Fibroblast of pulmonary artery (primary cell): ENCODE measurements around the gene VSTM5.
"Not testable (repeated sequence)": the region's sequence is repeated elsewhere in the genome, so short reads cannot be mapped to it uniquely, and the experiment has no call there.

ENCODE experiments used
- DNase-seq: peaks from one replicate; pipeline ENCODE4 v3.0.0-alpha.2; 2010; ENCODE audit warnings: low read depth
- H3K4me3 ChIP-seq: replicated peaks from 2 replicates; pipeline ENCODE4 v1.5.1; 2011; ENCODE audit warnings: low read depth, mild to moderate bottlenecking, control low read depth, low read length, moderate library complexity
- CTCF ChIP-seq: IDR thresholded peaks from 2 replicates; pipeline ENCODE4 v1.5.1; 2011; ENCODE audit warnings: mild to moderate bottlenecking, control low read depth, low read length, inconsistent platforms; ENCODE audit errors: missing control alignments

Gene VSTM5

DNA sequence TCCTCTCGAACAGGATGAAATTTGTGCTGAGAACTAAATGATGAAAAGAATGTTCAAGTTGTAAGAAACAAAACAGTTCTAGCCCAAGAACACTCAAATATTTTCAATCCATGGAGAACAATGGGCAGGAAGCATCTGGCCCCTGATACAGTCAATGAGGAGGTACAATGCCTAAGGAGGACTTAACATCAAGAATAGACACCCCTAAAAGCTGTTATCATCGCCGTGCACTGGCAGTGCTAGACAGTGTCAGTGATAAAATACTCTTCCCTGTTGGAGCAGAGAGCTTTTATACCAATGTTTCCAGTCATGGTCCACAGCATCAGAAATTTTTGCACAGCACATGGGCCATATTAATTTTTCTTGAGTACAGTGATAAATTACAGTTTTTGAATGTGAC lies 20.2 kb upstream of the VSTM5 start:
- no peak for TF ChIP-seq CTCF

GRCh38 chr11:93869830-93870229 lies 19.4 kb upstream of the VSTM5 start:
- no peak for DNase-seq
- no peak for TF ChIP-seq CTCF
- no peak overlapping the region for H3K4me3 ChIP-seq

More for the DNA sequence above, 20.2 kb upstream of the VSTM5 start:
- H3K4me3 ChIP-seq = no peak overlapping the region
- no peak for DNase-seq

DNA sequence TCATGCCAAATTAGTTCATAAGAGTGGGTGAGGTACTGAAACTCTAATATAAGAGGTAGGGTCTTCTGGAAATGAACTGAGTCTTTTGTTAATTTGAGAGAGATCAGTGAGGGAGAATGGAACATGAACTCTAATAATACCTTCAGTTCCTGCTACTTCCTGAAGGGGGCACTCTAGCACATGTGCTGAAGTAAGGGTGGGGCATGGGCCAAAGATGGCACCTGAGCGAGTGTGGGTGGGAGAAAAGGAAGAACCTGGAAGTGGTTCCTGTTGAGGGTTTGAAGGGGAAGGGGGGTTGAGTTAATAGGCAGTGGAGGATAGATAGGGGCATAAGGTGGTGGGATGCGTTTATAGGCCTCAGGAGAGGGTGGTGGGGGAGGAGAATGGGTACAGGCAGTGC lies 18.0 kb upstream of the VSTM5 start:
- DNase-seq, H3K4me3 ChIP-seq: not testable (repeated sequence)
- peak; percentile 10 for TF ChIP-seq CTCF

DNA sequence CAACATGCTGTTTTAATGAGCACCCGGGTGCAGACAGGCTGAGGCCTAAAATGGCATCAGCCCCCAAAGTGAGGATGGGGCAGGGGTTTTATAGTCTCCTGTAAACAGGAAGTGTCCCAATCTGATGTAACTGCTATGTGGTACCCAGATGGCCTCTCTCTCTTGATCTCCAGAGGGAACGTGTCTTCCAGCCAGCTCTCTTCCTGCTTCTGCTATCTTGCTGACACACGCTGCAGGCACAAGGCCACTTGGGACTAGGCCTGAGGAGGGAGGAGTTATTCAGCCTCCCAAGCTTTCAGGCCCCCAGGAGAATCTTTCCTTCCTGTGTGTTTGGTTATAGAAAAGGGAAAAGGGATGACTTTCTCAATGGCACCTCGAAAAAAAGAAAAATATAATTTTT lies 11.4 kb upstream of the VSTM5 start:
- DNase-seq = no peak
- TF ChIP-seq CTCF = no peak
- no peak overlapping the region for H3K4me3 ChIP-seq

GRCh38 chr11:93858121-93858775 lies 7.8 kb upstream of the VSTM5 start:
- TF ChIP-seq CTCF = no peak
- no peak for DNase-seq
- no peak overlapping the region for H3K4me3 ChIP-seq

GRCh38 chr11:93857413-93858120 lies 7.1 kb upstream of the VSTM5 start:
- H3K4me3 ChIP-seq = no peak overlapping the region
- no peak for TF ChIP-seq CTCF
- no peak for DNase-seq

- no peak overlapping the region for H3K4me3 ChIP-seq
- no peak for TF ChIP-seq CTCF
- no peak for DNase-seq
Measured at GRCh38 chr11:93852242-93852641, 1.8 kb upstream of the VSTM5 start.
